ENCODE data around the gene PRKN. TPM values are rescaled to one million over a fixed set of nuclear protein-coding genes. Genes with fewer than 3 reads are reported as not detected.

Gene PRKN
- total and polyA plus RNA-seq, 9 of the 15 experiments (the other 6 are each of a cell fraction or from before 2014, with no cell fraction given): 0.03 to 0.96 (median 0.15) TPM; not detected in 2

GRCh38 chr6:162711376-162711775 is 16.2 kb downstream of the PRKN start (continued):
- TF ChIP-seq RBM25 (IDR thresholded peaks at IDR 0.05; ENCODE audit: low read depth, low read length, severe bottlenecking) (no peak), JUND (IDR thresholded peaks at IDR 0.05; ENCODE audit: borderline replicate concordance, low read depth, low read length) (no peak), JUND (tag; IDR thresholded peaks at IDR 0.05; ENCODE audit: borderline replicate concordance, low read depth, low read length) (no peak), CTCFL (IDR thresholded peaks at IDR 0.05; ENCODE audit: borderline replicate concordance, insufficient read depth, low read depth, low read length, poor library complexity, severe bottlenecking) (no peak), ZNF551 (CRISPR knock-in tag; IDR thresholded peaks at IDR 0.05) (no peak)

GRCh38 chr6:162710936-162711335 is 16.6 kb downstream of the PRKN start:
- Histone ChIP-seq H3K27ac (ENCODE audit: extremely low read depth, low read depth, low read length) (no peak overlapping the region), H4K20me1 (replicated peaks; ENCODE audit: control insufficient read depth, insufficient read depth, low read length) (no peaks in the 10 kb centered on the region), H3K36me3 (ENCODE audit: control insufficient read depth, insufficient read depth, low read length) (no peaks in the 10 kb centered on the region), H3K9me1 (ENCODE audit: control insufficient read depth, insufficient read depth, low read length) (no peaks in the 10 kb centered on the region), H3K4me1 (replicated peaks in 1 of 2; ENCODE audit: control insufficient read depth in 2 of 2, insufficient read depth in 2 of 2, low read length in 2 of 2) (no peaks in the 10 kb centered on the region), H3K4me2 (ENCODE audit: insufficient read depth, low read length) (no peak overlapping the region), H2AFZ (ENCODE audit: low read depth, low read length) (no peak overlapping the region), H3K4me3 (no peak overlapping the region), H3K79me2 (ENCODE audit: control insufficient read depth, insufficient read depth, low read length) (no peaks in the 10 kb centered on the region), H3K9me3 (replicated peaks; ENCODE audit: control insufficient read depth, insufficient read depth, low read depth, low read length) (no peaks in the 10 kb centered on the region), H3K27me3 (ENCODE audit: control insufficient read depth in 2 of 2, insufficient read depth in 2 of 2, low read length in 2 of 2) (no peaks in the 10 kb centered on the region), H3K9ac (ENCODE audit: insufficient read depth in 1 of 2, low read depth in 2 of 2, low read length in 2 of 2) (no peak overlapping the region)
- ATAC-seq (no peak), DNase-seq (ENCODE audit: extremely low read depth in 1 of 4, low spot score in 3 of 4) (no peak), FAIRE-seq (no peak)
- WGBS (ENCODE audit: insufficient coverage, low coverage, missing lambda C conversion rate): 8% methylated on average over 2 of the region's 2 CpGs
- CTCF ChIA-PET (ENCODE audit: low intra/inter-chr PET ratio): no interaction called here
- POLR2A ChIA-PET: interaction anchor here (1.1 kb wide), 1 partner anchor 41 kb away, joined by 3 read pairs; no protein-coding TSS in a partner anchor
- 0 out of 2 replicates have a peak, but pooled peaks have one; percentile 17 for TF ChIP-seq MAFG (tag; conservative IDR thresholded peaks at IDR 0.05)
- peak; percentile 49; the same call in 1 of the 2 replicates for TF ChIP-seq ZNF316 (IDR thresholded peaks at IDR 0.05)
- TF ChIP-seq NR2C2 (CRISPR knock-in tag; IDR thresholded peaks at IDR 0.05): no peak
- no peak for TF ChIP-seq NR2C2 (tag; IDR thresholded peaks at IDR 0.05)
- peak; percentile 11; the same call in 1 of the 2 replicates for TF ChIP-seq MAFF (IDR thresholded peaks at IDR 0.05; ENCODE audit: low read length)
- in situ Hi-C loops (cut with MboI): no loop called here
- BruUV-seq (replicated peaks): no TSS peak
- intact Hi-C loops (cut with micrococcal nuclease): no loop called here
